Endothelial cell of umbilical vein (primary cell): ENCODE data around the gene FLRT2. TPM values are rescaled to one million over a fixed set of nuclear protein-coding genes. Genes with fewer than 3 reads are reported as not detected.

Source experiments
- BruUV-seq: library from RNA; stranded (reverse); fragments of 400-500 nt; replicated peaks from 2 replicates; lab custom pipeline; 2021; lab: Mats Ljungman, UMichigan
- CTCF ChIA-PET: fragments of 300-600, 350-600 bp; sonication (Branson Sonifier 250); formaldehyde crosslinking; loops from one replicate; lab custom pipeline; 2021; ENCODE audit warnings: antibody characterized with exemption, inconsistent platforms; lab: Charles Lee
- POLR2A ChIA-PET: fragments of 300-600, 350-600 bp; sonication (Branson Sonifier 250); formaldehyde crosslinking; loops from one replicate; lab custom pipeline; 2021; ENCODE audit warnings: antibody characterized with exemption, inconsistent platforms; lab: Charles Lee
- DNase-seq: peaks from one replicate; pipeline ENCODE4 v3.0.0-alpha.2; 2011; ENCODE audit warnings: low read depth, low spot score
- FAIRE-seq: peaks from 2 replicates; lab custom pipeline; 2011; peaks lifted over from hg19 to GRCh38; lab: Jason Lieb, UNC
- H2AFZ ChIP-seq: 2 replicates; pipeline ENCODE4 v1.6.0; 2012; ENCODE audit warnings: low read depth, low read length, control low read depth, inconsistent platforms
- H3K27ac ChIP-seq: 2 replicates; pipeline ENCODE4 v1.5.1; 2011; ENCODE audit warnings: low read depth, mild to moderate bottlenecking, control low read depth, low read length, moderate library complexity; ENCODE audit not compliant: insufficient read depth
- H3K27me3 ChIP-seq, 2 experiments: 2 replicates each; pipeline versions ENCODE4 v1.6.0 to v1.6.1; 2011; ENCODE audit warnings: low read length in 2 of 2, mixed read lengths in 1 of 2; ENCODE audit not compliant: control insufficient read depth in 2 of 2, insufficient read depth in 2 of 2
- H3K36me3 ChIP-seq, 2 experiments: 2 replicates in 1 of 2; 3 replicates in 1 of 2; pipeline ENCODE4 v1.5.1; 2011; ENCODE audit warnings: low read length in 2 of 2, mild to moderate bottlenecking in 1 of 2, moderate library complexity in 1 of 2; ENCODE audit not compliant: control insufficient read depth in 2 of 2, insufficient read depth in 2 of 2; ENCODE audit errors: extremely low read depth in 1 of 2
- H3K4me1 ChIP-seq: 3 replicates; pipeline ENCODE4 v1.5.1; 2011; ENCODE audit warnings: mild to moderate bottlenecking, low read length; ENCODE audit not compliant: control insufficient read depth, insufficient read depth; ENCODE audit errors: extremely low read depth
- H3K4me2 ChIP-seq: 2 replicates; pipeline ENCODE4 v1.6.1; 2011; ENCODE audit warnings: low read length, control low read depth, mixed read lengths; ENCODE audit not compliant: insufficient read depth
- H3K4me3 ChIP-seq, 3 experiments: fragments of 200-600 bp in 1 of 3; sonication (generic), shearing (Covaris generic) in 1 of 3; replicated peaks in 1 of 3; 2 replicates each; pipeline ENCODE4 v1.5.1; 2011 to 2016; ENCODE audit warnings: control low read depth in 3 of 3, low read length in 3 of 3, mild to moderate bottlenecking in 2 of 3, inconsistent platforms in 1 of 3, low read depth in 1 of 3, moderate library complexity in 1 of 3; ENCODE audit not compliant: insufficient read depth in 1 of 3
- H3K79me2 ChIP-seq: 2 replicates; pipeline ENCODE4 v1.6.0; 2012; ENCODE audit warnings: low read length, inconsistent platforms; ENCODE audit not compliant: control insufficient read depth, insufficient read depth
- H3K9ac ChIP-seq: replicated peaks from 2 replicates; pipeline ENCODE3; 2011; ENCODE audit warnings: low read length, control low read depth; ENCODE audit not compliant: insufficient read depth; ENCODE audit errors: extremely low read depth
- H3K9me1 ChIP-seq: replicated peaks from 3 replicates; pipeline ENCODE4 v1.6.0; 2011; ENCODE audit warnings: mild to moderate bottlenecking, low read length; ENCODE audit not compliant: control insufficient read depth, insufficient read depth; ENCODE audit errors: extremely low read depth
- H3K9me3 ChIP-seq: replicated peaks from 2 replicates; pipeline ENCODE4 v1.5.1; 2012; ENCODE audit warnings: low read length, inconsistent platforms; ENCODE audit not compliant: control insufficient read depth, insufficient read depth
- H4K20me1 ChIP-seq: replicated peaks from 2 replicates; pipeline ENCODE3; 2011; ENCODE audit warnings: mild to moderate bottlenecking, low read length; ENCODE audit not compliant: control insufficient read depth, insufficient read depth; ENCODE audit errors: extremely low read depth
- CTCF ChIP-seq, 2 donors: IDR thresholded peaks; 1 replicate in 1 of 2; 2 replicates in 1 of 2; pipeline ENCODE4 v1.5.1; 2011; ENCODE audit warnings: low read length in 2 of 2, mild to moderate bottlenecking in 2 of 2, moderate library complexity in 2 of 2, control low read depth in 1 of 2, inconsistent platforms in 1 of 2, low read depth in 1 of 2; ENCODE audit not compliant: insufficient read depth in 1 of 2; ENCODE audit errors: extremely low read depth in 1 of 2
- EZH2 ChIP-seq: IDR thresholded peaks from 2 replicates; pipeline ENCODE4 v1.6.1; 2012; ENCODE audit warnings: borderline replicate concordance, low read depth, mild to moderate bottlenecking, moderate library complexity, low read length, inconsistent platforms; ENCODE audit not compliant: severe bottlenecking
- FOS ChIP-seq: IDR thresholded peaks from 2 replicates; pipeline ENCODE4 v1.6.1; 2011; ENCODE audit warnings: mild to moderate bottlenecking, low read length, moderate library complexity, borderline replicate concordance; ENCODE audit not compliant: insufficient read depth
- GATA2 ChIP-seq: IDR thresholded peaks from 2 replicates; pipeline ENCODE4 v1.7.0; 2011; ENCODE audit warnings: low read depth, mild to moderate bottlenecking, moderate library complexity, mixed read lengths, low read length; ENCODE audit not compliant: insufficient read length, insufficient read depth
- JUN ChIP-seq: IDR thresholded peaks from 2 replicates; pipeline ENCODE4 v1.6.1; 2011; ENCODE audit warnings: borderline replicate concordance, low read depth; ENCODE audit not compliant: insufficient read length, insufficient read depth
- MYC ChIP-seq: IDR thresholded peaks from one replicate; pipeline ENCODE4 v1.6.1; 2011; ENCODE audit warnings: mild to moderate bottlenecking, low read depth, low read length
- POLR2A ChIP-seq: IDR thresholded peaks from 2 replicates; pipeline ENCODE4 v1.6.1; 2012; ENCODE audit warnings: low read depth, mild to moderate bottlenecking, control low read depth, low read length
- POLR2AphosphoS5 ChIP-seq: IDR thresholded peaks from 2 replicates; pipeline ENCODE4 v1.6.1; 2012; ENCODE audit warnings: low read depth, mild to moderate bottlenecking, control low read depth, low read length, moderate library complexity; ENCODE audit not compliant: insufficient read depth
- dilution Hi-C: fragments of 300-500 bp; cut with MboI; formaldehyde crosslinking; loops from one replicate; pipeline ENCODE4 v1.15.0; 2019; ENCODE audit warnings: low sequenced_read_pairs; ENCODE audit not compliant: extremely low pct_ligation_motif_present
- intact Hi-C: fragments of 100-400 bp; cut with micrococcal nuclease; formaldehyde crosslinking; loops from one replicate; pipeline ENCODE4 v1.10.0; 2022
- polyA plus RNA-seq, 4 experiments: library from polyadenylated mRNA; depleted of rRNA in 3 of 4; stranded (reverse) in 3 of 4; unstranded in 1 of 4; fragments of >200 nt; gene quantifications; 2 replicates each; pipeline versions ENCODE4 v1.2.1 to v1.2.3, GENCODE V29; 2011 to 2012; ENCODE audit warnings: missing spikeins in 1 of 4
- total RNA-seq: library from RNA; stranded (reverse); gene quantifications from 2 replicates; pipeline ENCODE4 v1.2.3, GENCODE V29; 2021
- TF ChIP-seq, protein P1 (sequence below): IDR thresholded peaks from 2 replicates; pipeline ENCODE4 v1.6.1; 2011; ENCODE audit not compliant: insufficient read depth, insufficient read length

The FLRT2 gene
- total and polyA plus RNA-seq, 2 donors (not counting 3 experiments of a cell fraction or from before 2014, with no cell fraction given): 202 to 229 TPM

DNA sequence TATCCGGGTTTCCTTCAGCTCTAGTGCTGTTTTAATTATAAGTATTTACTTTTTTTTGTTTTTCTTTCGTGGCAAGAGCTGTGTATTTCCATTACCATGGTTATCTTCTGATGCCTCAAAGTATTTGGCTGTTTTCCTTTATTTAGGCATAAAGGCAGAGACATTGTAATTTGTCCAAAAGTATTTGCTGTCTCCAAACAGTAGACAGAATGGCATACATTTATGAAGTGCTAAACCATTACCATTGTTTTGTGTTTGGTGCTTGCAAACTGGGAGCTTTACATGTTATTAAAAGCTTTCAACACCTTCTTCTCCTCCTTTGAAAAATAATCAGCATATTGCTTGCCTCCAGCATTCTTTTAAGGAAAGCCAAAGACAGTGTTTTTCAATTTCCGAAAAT is 46.3 kb downstream of the FLRT2 start:
- H3K4me2 ChIP-seq: no peak overlapping the region
- CTCF ChIA-PET: interaction anchor here (1.4 to 2.9 kb wide), 2 partner anchors 10 to 39 kb away, joined by 4 to 14 read pairs; no protein-coding TSS in a partner anchor

More for the DNA sequence above, 46.3 kb downstream of the FLRT2 start:
- Histone ChIP-seq H3K9me1 (no peaks in the 10 kb centered on the region), H3K9me3 (no peaks in the 10 kb centered on the region), H4K20me1 (no peaks in the 10 kb centered on the region), H3K9ac (no peak overlapping the region), H3K79me2 (no peaks in the 10 kb centered on the region), H2AFZ (no peak overlapping the region), H3K27ac (no peak overlapping the region), H3K27me3 (no peaks in the 10 kb centered on the region), H3K36me3 (peaks cover 0 to 10% of the 10 kb centered on the region in 2 experiments), H3K4me3 (no peak overlapping the region), H3K4me1 (peaks cover 53% of the 10 kb centered on the region)
- DNase-seq (no peak), FAIRE-seq (no peak)
- intact Hi-C loops: no loop called here
- TF ChIP-seq CTCF (IDR thresholded peaks at IDR 0.05; ENCODE audit: extremely low read depth in 1 of 2, insufficient read depth in 1 of 2, low read depth in 1 of 2, low read length in 2 of 2) (no peak), FOS (no peak), MYC (no peak), EZH2 (no peak), GATA2 (no peak), JUN (no peak), POLR2A (no peak), POLR2AphosphoS5 (no peak)
- TF ChIP-seq, protein P1, sequence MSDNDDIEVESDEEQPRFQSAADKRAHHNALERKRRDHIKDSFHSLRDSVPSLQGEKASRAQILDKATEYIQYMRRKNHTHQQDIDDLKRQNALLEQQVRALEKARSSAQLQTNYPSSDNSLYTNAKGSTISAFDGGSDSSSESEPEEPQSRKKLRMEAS: no peak
- POLR2A ChIA-PET: no interaction called here
- dilution Hi-C loops: no loop called here
- BruUV-seq: no TSS peak
